ENCODE results near the gene HM13. TPM values are rescaled to one million over a fixed set of nuclear protein-coding genes. Genes with fewer than 3 reads are reported as not detected.

Gene HM13
- total and polyA plus RNA-seq, 2 of the 4 experiments (the other 2 are of a cell fraction): 53.2 to 203 TPM

GRCh38 chr20:31542201-31542842 lies 28.1 kb downstream of the HM13 start:
- H2BK15ac ChIP-seq (ENCODE audit: low read depth, low read length): peak overlapping the region; percentile 2; the same call in 1 of the 3 replicates
- peaks cover 23% of the 10 kb centered on the region for H3K9me1 ChIP-seq (ENCODE audit: insufficient read depth, low read length)
- H3K9ac ChIP-seq (ENCODE audit: low read depth, low read length): no peak overlapping the region; the same call in 1 of the 2 replicates
- no peak overlapping the region for H3K4me2 ChIP-seq (ENCODE audit: low read depth, low read length)
- peak overlapping the region; percentile 48; the same call in 1 of the 2 replicates for H4K91ac ChIP-seq (ENCODE audit: insufficient read depth, low read depth, low read length)
- CTCF ChIA-PET: no interaction called here
- no TSS peak for BruUV-seq (replicated peaks)
- H3K4me1 ChIP-seq (ENCODE audit: control insufficient read depth, insufficient read depth, low read length): peaks cover 17% of the 10 kb centered on the region
- peak overlapping the region; percentile 28; the same call in 1 of the 2 replicates for H3K56ac ChIP-seq (ENCODE audit: extremely low read depth, insufficient read depth, low read length)
- H3K4ac ChIP-seq (ENCODE audit: low read depth, low read length): peak overlapping the region; percentile 38
- peak overlapping the region; percentile 35; the same call in 1 of the 2 replicates for H3K23ac ChIP-seq (ENCODE audit: low read depth, low read length)
- H3K27me3 ChIP-seq (ENCODE audit: control insufficient read depth, insufficient read depth, low read length): no peaks in the 10 kb centered on the region
- peak overlapping the region; percentile 73 for H3K27ac ChIP-seq (ENCODE audit: insufficient read depth, low read length)
- in situ Hi-C loops (cut with MboI; ENCODE audit: low sequenced_read_pairs): no loop called here
- peak overlapping the region; percentile 60; the same call in 1 of the 2 replicates for H2AK5ac ChIP-seq (ENCODE audit: low read depth, low read length)
- H3K79me1 ChIP-seq (ENCODE audit: low read depth in 1 of 2, low read length in 2 of 2): peaks cover 25 to 60% of the 10 kb centered on the region in 2 experiments
- no peak overlapping the region for H2AK9ac ChIP-seq (replicated peaks; ENCODE audit: low read depth, low read length, poor library complexity)
- WGBS, 2 experiments (ENCODE audit: extremely low coverage in 2 of 2, insufficient read length in 1 of 2): 40% methylated on average over 1 of the region's 7 CpGs; no CpG with 5 or more reads in 1 of the 2 experiments
- H4K20me1 ChIP-seq (ENCODE audit: insufficient read depth, low read length): 0 out of 2 replicates have a peak, but pooled peaks cover 7% of the 10 kb centered on the region
- TF ChIP-seq RAD21 (IDR thresholded peaks at IDR 0.05; ENCODE audit: low read length) (no peak), CTCF (conservative IDR thresholded peaks at IDR 0.05; ENCODE audit: low read depth, low read length) (no peak), POLR2A (IDR thresholded peaks at IDR 0.05; ENCODE audit: low read depth, low read length) (no peak), MAFK (IDR thresholded peaks at IDR 0.05; ENCODE audit: low read depth, low read length) (no peak), CEBPB (IDR thresholded peaks at IDR 0.05; ENCODE audit: low read depth, low read length) (no peak), RFX5 (IDR thresholded peaks at IDR 0.05; ENCODE audit: low read depth, low read length) (no peak)
- ATAC-seq (ENCODE audit: low read depth): no peak
- peak overlapping the region; percentile 25; the same call in 1 of the 2 replicates for H4K5ac ChIP-seq (ENCODE audit: low read depth, low read length)
- H3K4me3 ChIP-seq (ENCODE audit: insufficient read depth, low read depth, low read length): no peak overlapping the region
- peaks cover 38% of the 10 kb centered on the region for H3K36me3 ChIP-seq (ENCODE audit: control insufficient read depth, insufficient read depth, low read length)
- no peak overlapping the region for H3K18ac ChIP-seq (ENCODE audit: low read depth, low read length)
- 0 out of 2 replicates have a peak overlapping the region, but pooled peaks have one; percentile 13 for H2BK20ac ChIP-seq (ENCODE audit: low read depth, low read length)
- H3K14ac ChIP-seq (replicated peaks; ENCODE audit: low read depth, low read length): no peak overlapping the region
- no peaks in the 10 kb centered on the region for H3K9me3 ChIP-seq (ENCODE audit: control insufficient read depth, insufficient read depth, low read length)
- 0 out of 2 replicates have a peak overlapping the region, but pooled peaks have one; percentile 1 for H2BK120ac ChIP-seq (ENCODE audit: low read depth, low read length)
- H2AFZ ChIP-seq (replicated peaks; ENCODE audit: low read length, poor library complexity): no peak overlapping the region
- H4K8ac ChIP-seq (ENCODE audit: low read depth in 2 of 2, low read length in 2 of 2): peak overlapping the region; percentile 20 to 27; a peak in 3 of 4 replicates
- no peak for DNase-seq
- dilution Hi-C loops (cut with HindIII; ENCODE audit: low sequenced_read_pairs, unreplicated experiment): no loop called here
- peak overlapping the region; percentile 28 for H2BK5ac ChIP-seq (ENCODE audit: low read depth, low read length, poor library complexity, severe bottlenecking)
- intact Hi-C loops (cut with micrococcal nuclease): no loop called here
- POLR2A ChIA-PET (ENCODE audit: unreplicated experiment): no interaction called here

Measured in IMR-90 (cell line).